Stimulated activated naive CD8-positive, alpha-beta T cell treated with anti-CD3 and anti-CD28 coated beads, Interleukin-15, amount 100 ng/mL, for 72 hours (primary cell): Measurements from ENCODE around the gene MTHFD2.
"Not testable (repeated sequence)": the region's sequence is repeated elsewhere in the genome, so short reads cannot be mapped to it uniquely, and the experiment has no call there.

Experiments used
- ATAC-seq: fragments of 150-1000 bp; cut with Tn5 transposase; 2 replicates; pipeline ENCODE4 v1.10.0; 2021; ENCODE audit warnings: mild to moderate bottlenecking, moderate library complexity
- DNase-seq, 2 donors: peaks; one replicate each; pipeline ENCODE4 v3.0.0; 2021 to 2022
- H3K27ac Mint-ChIP-seq, 2 donors: one replicate each; pipeline ENCODE4 v1.8.0; 2022; ENCODE audit warnings: mild to moderate bottlenecking in 2 of 2, mixed read lengths in 2 of 2, moderate library complexity in 2 of 2
- H3K27me3 Mint-ChIP-seq: one replicate; pipeline ENCODE4 v1.8.0; 2022; ENCODE audit warnings: mixed read lengths
- H3K4me1 Mint-ChIP-seq: one replicate; pipeline ENCODE4 v1.8.0; 2022; ENCODE audit warnings: mild to moderate bottlenecking, mixed read lengths
- H3K4me3 Mint-ChIP-seq, 2 donors: one replicate each; pipeline ENCODE4 v1.8.0; 2022; ENCODE audit warnings: mild to moderate bottlenecking in 2 of 2, mixed read lengths in 2 of 2, moderate library complexity in 1 of 2
- H3K9me3 Mint-ChIP-seq, 2 donors: one replicate each; pipeline ENCODE4 v1.8.0; 2022; ENCODE audit warnings: mixed read lengths in 2 of 2

Gene MTHFD2

DNA sequence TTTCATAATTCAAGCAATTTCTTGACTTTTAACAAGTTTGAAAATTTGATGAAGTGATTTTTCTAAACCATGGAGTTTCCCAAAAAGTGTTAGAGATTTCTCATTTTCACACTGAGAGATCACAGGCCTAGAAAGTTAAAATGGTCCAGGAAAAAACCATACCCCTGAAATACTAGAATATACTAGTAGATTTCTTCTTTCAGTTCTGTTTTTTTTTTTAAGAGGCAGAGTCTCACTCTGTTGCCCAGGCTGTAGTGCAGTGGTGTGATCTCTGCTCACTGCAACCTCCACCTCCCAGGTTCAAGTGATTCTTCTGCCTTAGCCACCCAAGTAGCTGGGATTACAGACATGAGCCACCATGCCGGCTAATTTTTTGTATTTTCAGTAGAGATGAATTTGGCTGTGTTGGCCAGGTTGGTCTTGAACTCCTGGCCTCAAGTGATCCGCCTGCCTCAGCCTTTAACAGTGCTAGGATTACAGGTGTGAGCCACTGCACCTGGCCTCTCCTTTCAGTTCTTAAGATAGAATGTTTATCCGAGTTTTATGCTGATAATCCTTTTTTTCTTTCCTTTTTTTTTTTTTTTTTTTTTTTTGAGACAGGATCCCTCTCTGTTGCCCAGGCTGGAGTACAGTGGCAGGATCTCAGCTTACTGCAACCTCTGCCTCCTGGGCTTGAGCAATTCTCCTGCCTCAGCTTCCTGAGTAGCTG lies 14.4 kb downstream of the MTHFD2 start:
- Mint-ChIP-seq H3K9me3 (no peaks in the 10 kb centered on the region), H3K27me3 (no peaks in the 10 kb centered on the region), H3K4me1 (peaks cover 12% of the 10 kb centered on the region), H3K27ac (no peak overlapping the region), H3K4me3 (no peak overlapping the region)
- DNase-seq: no peak
- ATAC-seq: no peak

DNA sequence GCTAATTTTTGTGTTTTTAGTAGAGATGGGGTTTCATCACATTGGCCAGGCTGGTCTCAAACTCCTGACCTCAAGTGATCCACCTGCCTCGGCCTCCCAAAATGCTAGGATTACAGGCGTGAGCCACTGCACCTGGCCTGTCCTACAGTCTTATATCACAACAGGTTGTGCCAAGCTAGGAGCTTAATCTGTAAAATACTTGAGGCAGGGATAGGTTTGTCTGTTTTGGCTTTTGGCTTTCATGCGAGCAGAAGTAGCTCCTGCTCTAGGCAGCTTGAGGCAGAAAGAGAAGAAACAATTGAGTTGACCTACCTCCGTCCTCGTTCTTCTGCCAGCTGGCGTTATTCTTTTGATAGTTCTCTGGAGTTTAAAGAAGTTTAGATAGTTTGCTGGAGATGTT lies 17.4 kb downstream of the MTHFD2 start:
- DNase-seq, ATAC-seq, H3K27me3 Mint-ChIP-seq, H3K4me3 Mint-ChIP-seq, H3K9me3 Mint-ChIP-seq, H3K4me1 Mint-ChIP-seq, H3K27ac Mint-ChIP-seq: not testable (repeated sequence)

DNA sequence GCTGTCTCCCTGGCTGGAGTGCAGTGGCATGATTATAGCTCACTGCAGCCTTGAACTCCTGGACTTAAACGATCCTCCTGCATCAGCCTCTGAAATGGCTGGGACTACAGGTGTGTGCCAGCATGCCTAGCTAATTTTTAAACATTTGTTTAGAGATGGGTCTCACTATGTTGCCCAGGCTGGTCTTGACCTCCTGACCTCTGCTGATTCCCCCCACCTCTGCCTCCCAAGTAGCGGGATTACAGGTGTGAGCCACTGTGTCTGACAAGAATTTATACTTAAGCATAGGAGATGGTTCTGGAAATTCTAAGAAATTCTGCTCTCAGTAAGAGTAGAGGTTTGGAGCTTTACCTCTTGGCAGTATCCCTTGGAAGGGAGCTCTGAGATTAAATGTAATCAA lies 18.2 kb downstream of the MTHFD2 start:
- ATAC-seq (no peak), DNase-seq (no peak)
- H3K4me3 Mint-ChIP-seq: no peak overlapping the region
- no peaks in the 10 kb centered on the region for H3K4me1 Mint-ChIP-seq
- H3K9me3 Mint-ChIP-seq: no peaks in the 10 kb centered on the region
- no peaks in the 10 kb centered on the region for H3K27me3 Mint-ChIP-seq
- no peak overlapping the region for H3K27ac Mint-ChIP-seq

DNA sequence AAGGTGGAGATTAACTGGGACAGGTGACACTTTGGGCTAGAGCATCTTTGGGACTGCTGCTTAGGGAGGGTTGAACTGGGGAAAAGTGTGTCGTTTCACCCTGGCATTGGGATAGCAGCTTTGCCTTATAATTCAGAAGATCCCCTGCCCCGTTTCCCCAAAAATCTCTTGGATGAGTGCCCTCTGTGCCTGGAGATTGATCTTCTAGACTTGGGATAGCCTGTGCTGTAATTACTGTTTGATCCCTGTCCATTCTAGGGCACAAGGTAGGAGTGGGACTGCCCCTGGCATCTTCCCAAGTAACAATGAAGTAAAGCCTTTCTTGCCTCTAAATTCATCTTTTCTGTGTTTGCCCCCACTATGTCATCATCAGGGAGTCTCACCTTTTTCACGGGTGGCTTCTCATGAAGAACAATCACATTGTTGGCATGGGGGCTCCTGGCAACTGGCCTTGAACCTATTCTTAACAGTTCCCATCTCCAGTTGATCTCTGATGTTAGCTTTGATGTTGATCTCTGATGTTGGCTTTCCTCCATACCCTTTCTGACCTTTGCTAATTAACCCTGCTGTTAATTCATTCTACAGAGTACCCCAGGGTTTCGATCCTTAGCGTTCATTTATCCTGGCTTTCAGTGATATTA lies 21.6 kb downstream of the MTHFD2 start:
- no peaks in the 10 kb centered on the region for H3K27me3 Mint-ChIP-seq
- H3K9me3 Mint-ChIP-seq: no peaks in the 10 kb centered on the region
- peaks cover 6% of the 10 kb centered on the region for H3K4me1 Mint-ChIP-seq
- DNase-seq (peak in 1 of 2 donors; percentile 7), ATAC-seq (no peak)
- no peak overlapping the region for H3K4me3 Mint-ChIP-seq
- no peak overlapping the region for H3K27ac Mint-ChIP-seq

DNA sequence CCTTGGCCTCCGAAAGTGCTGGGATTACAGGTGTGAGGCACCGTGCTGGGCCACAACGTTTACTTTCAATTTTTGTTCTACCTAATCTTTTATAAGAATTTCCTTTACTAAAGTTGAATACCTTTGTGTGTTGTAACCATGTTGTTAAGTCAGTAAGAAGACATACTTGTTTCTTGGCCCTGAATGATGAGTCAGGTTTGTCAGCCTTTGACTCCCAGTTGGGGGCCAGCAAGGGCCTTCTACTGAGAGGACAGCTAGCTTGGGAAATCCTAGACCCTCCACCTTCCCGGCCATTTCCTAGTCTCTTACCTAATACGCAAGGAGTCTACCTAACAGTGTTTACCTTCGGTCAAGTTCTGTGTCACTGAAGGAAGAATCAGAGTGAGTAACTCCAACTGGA lies 22.7 kb downstream of the MTHFD2 start:
- peak overlapping the region in 1 of 2 donors; percentile 53 for H3K27ac Mint-ChIP-seq
- no peak for DNase-seq
- H3K27me3 Mint-ChIP-seq: no peaks in the 10 kb centered on the region
- H3K4me1 Mint-ChIP-seq: peaks cover 6% of the 10 kb centered on the region
- no peaks in the 10 kb centered on the region for H3K9me3 Mint-ChIP-seq
- no peak overlapping the region for H3K4me3 Mint-ChIP-seq
- no peak for ATAC-seq

DNA sequence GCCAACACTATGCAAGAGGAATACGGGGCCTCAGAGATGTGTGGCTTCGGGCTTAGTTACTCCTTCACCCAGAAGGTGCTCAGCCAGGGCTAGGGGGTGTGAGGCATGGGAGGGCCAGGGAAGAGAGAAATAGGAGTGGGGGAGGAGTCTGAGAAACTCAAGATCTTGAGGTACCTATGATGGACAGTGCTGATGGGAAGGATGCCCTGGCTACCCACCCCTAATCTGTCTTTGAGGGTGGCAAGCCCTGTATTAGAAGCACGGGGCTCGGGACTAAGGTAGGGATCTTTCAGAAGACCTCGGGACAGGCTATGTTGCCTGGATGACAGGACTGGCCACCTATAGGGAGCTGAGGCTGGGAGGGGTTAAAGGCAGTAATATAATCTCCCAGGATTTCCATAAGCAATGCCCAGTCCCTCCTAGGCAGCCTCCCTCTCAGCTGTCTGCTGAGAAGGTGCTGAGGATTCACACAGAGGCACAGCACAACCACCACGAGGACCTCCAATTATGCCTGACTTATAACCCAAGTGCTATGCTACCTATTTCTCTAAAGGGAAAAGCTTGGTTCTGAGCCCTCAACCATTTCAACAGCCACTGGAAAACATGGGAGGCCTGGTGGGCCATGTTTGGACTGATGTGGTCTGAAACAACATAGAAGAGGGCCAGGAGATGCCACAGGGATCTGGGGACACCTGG lies 23.3 kb downstream of the MTHFD2 start:
- DNase-seq: no peak
- peak overlapping the region; percentile 67 to 82 for H3K27ac Mint-ChIP-seq

DNA sequence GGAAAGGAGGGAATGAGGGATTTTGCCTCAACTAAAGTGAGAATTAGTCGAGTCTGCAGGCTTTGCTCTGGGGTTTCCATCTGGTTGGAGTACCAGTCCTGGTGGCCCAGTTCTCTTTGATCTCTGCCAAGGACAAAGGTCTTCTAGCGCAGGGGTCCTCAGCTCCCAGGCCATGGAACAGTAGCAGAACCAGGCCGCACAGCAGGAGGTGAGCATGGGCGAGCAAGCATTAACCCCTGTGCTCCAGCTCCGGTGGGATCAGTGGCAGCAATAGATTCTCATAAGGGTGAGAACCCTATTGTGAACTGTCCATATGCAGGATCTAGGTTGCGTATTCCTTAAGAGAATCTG lies 23.9 kb downstream of the MTHFD2 start:
- no peak overlapping the region for H3K4me3 Mint-ChIP-seq
- no peaks in the 10 kb centered on the region for H3K9me3 Mint-ChIP-seq
- H3K4me1 Mint-ChIP-seq: peaks cover 6% of the 10 kb centered on the region
- ATAC-seq (no peak), DNase-seq (no peak)
- no peaks in the 10 kb centered on the region for H3K27me3 Mint-ChIP-seq
- no peak overlapping the region for H3K27ac Mint-ChIP-seq

More for the DNA sequence above, 23.3 kb downstream of the MTHFD2 start:
- Mint-ChIP-seq H3K9me3 (no peaks in the 10 kb centered on the region), H3K27me3 (no peaks in the 10 kb centered on the region), H3K4me1 (peaks cover 6% of the 10 kb centered on the region), H3K4me3 (no peak overlapping the region)
- peak; percentile 29 for ATAC-seq

DNA sequence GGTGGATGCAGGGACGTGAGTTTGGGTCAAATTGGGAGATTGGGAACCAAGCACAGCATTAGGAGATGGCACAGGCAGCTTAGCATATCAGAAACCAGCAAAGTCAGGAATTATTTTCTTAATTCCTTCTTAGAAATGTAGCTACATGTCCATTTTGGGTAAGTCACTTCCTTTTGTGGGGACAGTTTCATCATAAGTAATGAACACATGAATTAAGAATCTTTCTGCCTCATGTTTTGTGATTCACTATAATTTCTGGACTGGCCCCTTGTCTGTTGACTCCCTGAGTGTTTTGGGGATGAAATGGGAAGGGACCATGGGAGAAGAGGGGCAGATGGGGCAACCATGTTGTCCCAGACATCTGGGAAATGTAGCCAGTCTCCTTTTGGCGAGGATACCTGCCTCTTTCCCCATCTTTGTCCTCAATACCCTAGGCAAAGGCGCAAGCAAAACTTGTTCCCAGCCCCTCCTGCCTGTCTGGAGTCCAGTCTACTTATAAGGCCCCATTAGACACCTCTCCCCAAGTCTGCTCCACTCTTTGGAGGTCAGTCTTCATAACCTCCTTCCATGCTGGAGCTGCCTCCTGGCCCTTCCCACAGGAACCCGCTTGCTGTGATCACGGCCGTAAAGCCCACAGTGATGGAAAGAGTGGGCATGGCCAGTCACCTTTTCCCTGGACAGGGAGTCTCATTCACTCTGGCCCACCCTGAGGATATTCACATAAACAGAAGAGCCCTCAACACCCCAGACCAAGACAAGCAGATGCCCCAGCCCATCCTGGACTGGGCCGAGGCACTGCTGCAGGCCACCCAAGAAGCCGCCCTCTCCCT lies 25.7 kb downstream of the MTHFD2 start:
- ATAC-seq: peak; percentile 13
- no peak overlapping the region for H3K4me3 Mint-ChIP-seq

DNA sequence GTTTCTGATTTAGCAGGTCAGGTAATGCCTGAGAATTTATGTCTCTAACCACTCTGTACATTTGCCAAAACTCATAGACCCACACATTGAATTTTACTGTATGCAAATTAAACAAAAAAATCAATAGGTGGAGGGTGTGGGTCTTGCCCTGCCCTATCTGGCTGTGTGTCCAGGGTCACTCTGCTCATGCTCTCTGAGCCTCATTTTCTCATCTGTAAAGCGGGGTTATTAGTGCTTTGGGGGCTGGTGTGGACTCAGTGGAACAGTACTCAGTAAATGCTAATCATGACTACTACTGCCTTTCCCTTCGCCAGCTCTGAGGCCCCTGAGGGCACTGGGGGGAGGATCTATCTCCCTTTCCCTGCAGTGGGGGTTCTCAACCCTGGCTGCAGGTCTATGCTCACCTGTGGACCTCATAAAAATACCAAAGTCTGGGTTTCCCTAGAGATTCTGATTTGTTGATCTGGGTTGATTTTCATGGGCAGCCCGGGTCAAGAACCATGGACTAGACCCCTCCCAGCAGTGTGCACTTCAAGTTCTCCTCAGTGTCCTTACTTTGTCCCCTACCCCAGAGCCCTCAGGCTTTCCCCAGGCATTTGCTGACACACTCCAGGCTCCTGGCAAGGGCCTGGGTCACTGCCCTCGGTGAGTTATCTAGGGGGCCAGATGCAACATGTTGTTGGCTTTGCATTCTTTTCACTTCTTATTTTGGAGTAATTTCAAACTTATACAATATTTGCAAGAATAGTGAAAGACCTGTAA lies 27.5 kb downstream of the MTHFD2 start:
- Mint-ChIP-seq H3K4me1 (peaks cover 6% of the 10 kb centered on the region), H3K4me3 (no peak overlapping the region), H3K27ac (peak overlapping the region; percentile 50 to 72), H3K9me3 (no peaks in the 10 kb centered on the region), H3K27me3 (no peaks in the 10 kb centered on the region)
- ATAC-seq (peak; percentile 18), DNase-seq (no peak)

More for the DNA sequence above, 25.7 kb downstream of the MTHFD2 start:
- Mint-ChIP-seq H3K27ac (no peak overlapping the region), H3K4me1 (peaks cover 6% of the 10 kb centered on the region), H3K27me3 (no peaks in the 10 kb centered on the region), H3K9me3 (no peaks in the 10 kb centered on the region)
- no peak for DNase-seq

DNA sequence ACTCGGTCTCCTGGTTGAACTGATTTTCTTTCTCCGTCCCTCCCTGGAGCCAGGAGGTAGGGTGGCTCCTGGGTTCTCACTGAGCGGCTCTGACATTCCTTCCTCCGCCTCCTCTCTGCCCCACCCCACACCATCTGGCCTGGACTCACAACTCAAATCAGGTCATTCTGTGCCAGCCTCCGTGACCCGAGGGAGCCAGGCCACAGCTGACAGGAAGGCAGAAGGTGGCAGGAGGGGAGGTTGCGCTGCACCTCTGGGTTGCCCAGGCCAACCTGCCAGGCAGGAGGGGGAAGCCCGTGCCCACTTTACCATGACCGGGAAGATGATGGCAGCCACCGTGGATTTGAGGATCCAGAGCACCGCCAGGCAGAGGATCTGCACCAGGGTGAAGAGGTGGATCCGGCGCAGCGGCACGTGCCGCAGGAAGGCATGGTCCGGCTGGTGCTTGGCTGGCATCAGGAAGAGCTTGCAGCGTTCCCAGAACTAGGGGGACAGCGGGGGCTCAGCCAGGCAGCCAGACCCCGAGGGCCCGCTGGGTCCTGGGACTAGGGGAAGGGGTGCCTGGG lies 28.3 kb downstream of the MTHFD2 start:
- H3K4me1 Mint-ChIP-seq: peaks cover 6% of the 10 kb centered on the region
- ATAC-seq (peak; percentile 1), DNase-seq (no peak)
- no peaks in the 10 kb centered on the region for H3K27me3 Mint-ChIP-seq
- H3K27ac Mint-ChIP-seq: peak overlapping the region; percentile 38 to 67
- no peak overlapping the region for H3K4me3 Mint-ChIP-seq
- no peaks in the 10 kb centered on the region for H3K9me3 Mint-ChIP-seq

DNA sequence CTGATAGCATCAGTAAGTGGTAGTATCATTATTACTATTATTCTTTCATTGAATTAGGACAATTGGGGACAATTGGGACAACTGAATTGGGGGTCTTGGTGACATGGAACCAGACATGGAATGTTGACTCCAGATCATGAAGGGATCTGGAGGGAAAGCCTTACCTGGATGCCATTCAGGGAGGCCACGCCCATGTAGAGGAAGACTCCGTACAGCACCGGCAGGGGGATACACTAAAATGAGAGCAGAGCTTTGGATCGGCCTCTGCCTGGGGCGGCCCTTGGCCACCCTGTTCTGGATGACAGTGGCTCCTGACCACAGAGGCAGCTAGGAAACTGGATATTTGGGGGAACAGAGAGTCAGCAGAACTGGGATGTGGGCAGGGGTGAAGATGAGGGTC lies 29.2 kb downstream of the MTHFD2 start:
- no peaks in the 10 kb centered on the region for H3K9me3 Mint-ChIP-seq
- no peak for ATAC-seq
- H3K4me1 Mint-ChIP-seq: peaks cover 6% of the 10 kb centered on the region
- H3K4me3 Mint-ChIP-seq: no peak overlapping the region
- H3K27ac Mint-ChIP-seq: peak overlapping the region in 1 of 2 donors; percentile 68
- H3K27me3 Mint-ChIP-seq: no peaks in the 10 kb centered on the region
- no peak for DNase-seq

DNA sequence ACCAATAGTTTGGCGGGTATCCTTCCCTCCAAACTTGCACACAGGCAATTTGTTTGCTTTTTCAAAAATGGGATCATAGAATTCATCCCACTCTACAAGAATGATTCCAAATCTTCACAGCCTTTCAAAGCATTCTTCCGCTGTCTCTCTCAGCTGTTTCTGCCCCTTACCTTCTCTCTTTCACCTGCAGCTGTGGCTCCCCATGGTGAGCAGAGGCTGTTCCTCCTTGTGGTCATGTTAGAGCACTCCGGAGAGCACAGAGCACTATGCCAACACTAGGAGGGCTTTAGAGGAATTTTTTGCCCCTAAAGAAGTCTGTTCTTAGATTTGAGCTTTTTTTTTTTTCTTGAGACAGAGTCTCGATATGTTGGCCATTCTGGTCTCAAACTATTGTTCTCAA lies 30.4 kb downstream of the MTHFD2 start:
- H3K27me3 Mint-ChIP-seq: no peaks in the 10 kb centered on the region
- H3K4me3 Mint-ChIP-seq: no peak overlapping the region
- DNase-seq (no peak), ATAC-seq (no peak)
- no peaks in the 10 kb centered on the region for H3K9me3 Mint-ChIP-seq
- H3K27ac Mint-ChIP-seq: no peak overlapping the region
- H3K4me1 Mint-ChIP-seq: peaks cover 1% of the 10 kb centered on the region

DNA sequence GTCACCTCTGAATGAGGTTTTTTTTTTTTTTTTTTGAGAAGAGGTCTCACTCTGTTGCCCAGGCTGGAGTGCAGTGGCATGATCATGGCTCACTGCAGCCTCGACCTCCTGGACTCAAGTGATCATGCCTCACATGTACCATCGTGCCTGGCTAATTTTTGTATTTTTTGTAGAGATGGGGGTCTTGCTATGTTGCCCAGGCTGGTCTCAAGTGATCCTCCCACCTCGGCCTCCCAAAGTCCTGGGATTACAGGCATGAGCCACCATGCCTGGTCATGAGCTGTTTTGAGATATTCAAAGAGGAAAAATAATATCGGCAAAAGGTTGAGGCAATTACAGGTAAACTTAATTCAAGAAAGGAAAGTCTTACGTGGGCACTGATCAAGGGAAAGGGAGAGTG lies 31.4 kb downstream of the MTHFD2 start:
- H3K4me3 Mint-ChIP-seq, H3K9me3 Mint-ChIP-seq, H3K27me3 Mint-ChIP-seq, DNase-seq, ATAC-seq, H3K27ac Mint-ChIP-seq, H3K4me1 Mint-ChIP-seq: not testable (repeated sequence)

DNA sequence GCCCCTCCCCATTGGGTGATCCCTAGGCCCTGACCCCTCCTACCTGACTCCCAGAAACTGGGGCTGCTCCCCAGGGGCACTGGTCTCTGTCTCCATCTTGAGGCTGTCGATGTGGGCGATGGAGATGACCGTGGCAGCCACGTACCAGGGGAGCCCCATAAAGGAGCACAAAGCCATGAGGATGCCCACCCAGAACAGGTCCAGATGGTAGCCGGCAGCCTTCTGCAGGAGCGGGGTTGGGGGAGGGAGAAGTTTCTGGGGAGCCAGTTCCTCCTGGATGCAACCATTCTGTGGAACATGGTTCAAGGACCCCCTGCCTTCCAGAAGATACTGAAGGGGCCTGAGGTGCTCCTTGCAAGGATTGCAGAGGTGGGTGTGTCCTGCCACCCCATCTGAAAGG lies 34.0 kb downstream of the MTHFD2 start:
- DNase-seq (no peak), ATAC-seq (no peak)
- no peak overlapping the region for H3K27ac Mint-ChIP-seq
- H3K9me3 Mint-ChIP-seq: no peaks in the 10 kb centered on the region
- H3K4me3 Mint-ChIP-seq: no peak overlapping the region
- peaks cover 11% of the 10 kb centered on the region for H3K4me1 Mint-ChIP-seq
- no peaks in the 10 kb centered on the region for H3K27me3 Mint-ChIP-seq

DNA sequence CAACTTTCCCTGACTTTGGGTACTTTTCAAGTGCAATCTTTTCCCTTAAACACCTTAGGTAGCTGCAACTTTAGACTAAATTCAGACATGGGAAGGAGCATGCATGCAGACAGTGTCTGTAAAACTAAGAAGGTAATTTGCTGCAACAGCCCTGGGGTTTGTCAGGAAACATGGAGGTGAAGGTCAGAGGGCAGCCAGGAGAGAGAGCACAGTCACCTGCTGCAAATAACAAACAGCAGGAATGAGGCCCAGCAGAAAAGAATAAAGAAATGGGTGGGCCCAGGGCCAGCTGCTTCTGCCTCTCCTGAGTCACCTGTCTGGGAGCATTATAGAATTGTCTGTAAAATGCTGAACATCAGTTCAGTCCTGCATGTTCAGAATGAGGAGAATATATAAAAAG lies 35.2 kb downstream of the MTHFD2 start:
- Mint-ChIP-seq H3K27me3 (no peaks in the 10 kb centered on the region), H3K4me3 (no peak overlapping the region), H3K9me3 (no peaks in the 10 kb centered on the region), H3K4me1 (peaks cover 11% of the 10 kb centered on the region), H3K27ac (no peak overlapping the region)
- ATAC-seq: no peak
- no peak for DNase-seq
